Skeletal muscle satellite cell (primary cell): ENCODE results near the gene JUP.

Experiments
- H3K27me3 ChIP-seq: 2 replicates; pipeline ENCODE4 v1.7.0; 2013; ENCODE audit warnings: low read length; ENCODE audit not compliant: control insufficient read depth, insufficient read depth
- H3K36me3 ChIP-seq: 2 replicates; pipeline ENCODE4 v1.7.0; 2013; ENCODE audit warnings: mild to moderate bottlenecking, control low read depth, low read length; ENCODE audit not compliant: insufficient read depth
- H3K4me1 ChIP-seq: 2 replicates; pipeline ENCODE4 v1.7.0; 2013; ENCODE audit warnings: low read length; ENCODE audit not compliant: control insufficient read depth, insufficient read depth
- H3K4me2 ChIP-seq: 2 replicates; pipeline ENCODE4 v1.7.0; 2013; ENCODE audit warnings: mild to moderate bottlenecking, low read length
- H3K4me3 ChIP-seq: 2 replicates; pipeline ENCODE4 v1.7.0; 2013; ENCODE audit warnings: low read length
- H3K9ac ChIP-seq: 2 replicates; pipeline ENCODE4 v1.7.0; 2013; ENCODE audit warnings: mild to moderate bottlenecking, low read depth, low read length, moderate library complexity
- H3K9me3 ChIP-seq: replicated peaks from 2 replicates; pipeline ENCODE4 v1.7.0; 2013; ENCODE audit warnings: mild to moderate bottlenecking, control low read depth, low read length

Gene JUP

GRCh38 chr17:41739661-41740352 is 46.7 kb downstream of the JUP start:
- no peaks in the 10 kb centered on the region for H3K9me3 ChIP-seq
- no peak overlapping the region for H3K4me2 ChIP-seq
- H3K27me3 ChIP-seq: peaks cover 35% of the 10 kb centered on the region
- H3K9ac ChIP-seq: no peak overlapping the region
- H3K4me1 ChIP-seq: peaks cover 9% of the 10 kb centered on the region
- no peaks in the 10 kb centered on the region for H3K36me3 ChIP-seq
- H3K4me3 ChIP-seq: no peak overlapping the region

GRCh38 chr17:41738801-41739112 is 47.8 kb downstream of the JUP start:
- Histone ChIP-seq H3K27me3 (peaks cover 44% of the 10 kb centered on the region), H3K36me3 (no peaks in the 10 kb centered on the region), H3K9ac (no peak overlapping the region), H3K4me1 (peaks cover 19% of the 10 kb centered on the region), H3K4me2 (no peak overlapping the region), H3K4me3 (no peak overlapping the region), H3K9me3 (no peaks in the 10 kb centered on the region)

GRCh38 chr17:41738077-41738800 is 48.3 kb downstream of the JUP start:
- Histone ChIP-seq H3K36me3 (no peaks in the 10 kb centered on the region), H3K27me3 (peaks cover 42% of the 10 kb centered on the region), H3K4me1 (peaks cover 19% of the 10 kb centered on the region), H3K4me3 (no peak overlapping the region), H3K9ac (no peak overlapping the region), H3K9me3 (no peaks in the 10 kb centered on the region), H3K4me2 (no peak overlapping the region)

- Histone ChIP-seq H3K9ac (no peak overlapping the region), H3K9me3 (no peaks in the 10 kb centered on the region), H3K4me1 (peaks cover 19% of the 10 kb centered on the region), H3K36me3 (no peaks in the 10 kb centered on the region), H3K4me3 (no peak overlapping the region), H3K4me2 (no peak overlapping the region), H3K27me3 (peaks cover 45% of the 10 kb centered on the region)
Measured at GRCh38 chr17:41737680-41738023, 48.9 kb downstream of the JUP start.

GRCh38 chr17:41736983-41737679 is 49.4 kb downstream of the JUP start:
- H3K27me3 ChIP-seq: peaks cover 50% of the 10 kb centered on the region
- no peaks in the 10 kb centered on the region for H3K9me3 ChIP-seq
- H3K4me3 ChIP-seq: no peak overlapping the region
- H3K4me1 ChIP-seq: peaks cover 19% of the 10 kb centered on the region
- no peak overlapping the region for H3K9ac ChIP-seq
- no peaks in the 10 kb centered on the region for H3K36me3 ChIP-seq
- no peak overlapping the region for H3K4me2 ChIP-seq

GRCh38 chr17:41735744-41736143 is 50.8 kb downstream of the JUP start:
- Histone ChIP-seq H3K27me3 (peaks cover 63% of the 10 kb centered on the region), H3K9me3 (no peaks in the 10 kb centered on the region), H3K4me1 (peaks cover 19% of the 10 kb centered on the region), H3K4me3 (no peak overlapping the region), H3K9ac (no peak overlapping the region), H3K36me3 (no peaks in the 10 kb centered on the region), H3K4me2 (no peak overlapping the region)

- Histone ChIP-seq H3K4me2 (peak overlapping the region; percentile 84), H3K9ac (no peak overlapping the region), H3K9me3 (no peaks in the 10 kb centered on the region), H3K4me3 (peak overlapping the region; percentile 64), H3K4me1 (peaks cover 18% of the 10 kb centered on the region), H3K27me3 (peaks cover 70% of the 10 kb centered on the region), H3K36me3 (no peaks in the 10 kb centered on the region)
Measured at GRCh38 chr17:41734949-41735313, 51.6 kb downstream of the JUP start.

- no peaks in the 10 kb centered on the region for H3K36me3 ChIP-seq
- H3K9me3 ChIP-seq: no peaks in the 10 kb centered on the region
- H3K27me3 ChIP-seq: peaks cover 70% of the 10 kb centered on the region
- no peak within 1 kb of the TSS for H3K9ac ChIP-seq
- H3K4me2 ChIP-seq: peak within 1 kb of the TSS; percentile 84
- peak within 1 kb of the TSS; percentile 64 for H3K4me3 ChIP-seq
- peaks cover 12% of the 10 kb centered on the region for H3K4me1 ChIP-seq
Measured at GRCh38 chr17:41734139-41734948, 52.2 kb downstream of the JUP start, which contains the start of gene HAP1. HAP1 (minus strand) TSS chr17:41734643; CDS start chr17:41734634, 9 bp downstream.

- peak overlapping the region; percentile 84 for H3K4me2 ChIP-seq
- H3K4me3 ChIP-seq: no peak overlapping the region
- peaks cover 11% of the 10 kb centered on the region for H3K4me1 ChIP-seq
- H3K27me3 ChIP-seq: peaks cover 70% of the 10 kb centered on the region
- H3K9me3 ChIP-seq: no peaks in the 10 kb centered on the region
- H3K36me3 ChIP-seq: no peaks in the 10 kb centered on the region
- no peak overlapping the region for H3K9ac ChIP-seq
Measured at GRCh38 chr17:41733348-41734138, 53.0 kb downstream of the JUP start.

GRCh38 chr17:41731836-41732235 is 54.7 kb downstream of the JUP start:
- Histone ChIP-seq H3K9me3 (no peaks in the 10 kb centered on the region), H3K9ac (no peak overlapping the region), H3K4me3 (no peak overlapping the region), H3K27me3 (peaks cover 62% of the 10 kb centered on the region), H3K4me1 (peaks cover 11% of the 10 kb centered on the region), H3K4me2 (no peak overlapping the region), H3K36me3 (no peaks in the 10 kb centered on the region)
